GM11168 (cell line): Measurements from ENCODE around the gene FARP1.

Experiments
- in situ Hi-C: fragments of 300-500 bp; cut with MboI; formaldehyde crosslinking; loops from one replicate; pipeline ENCODE4 v1.12.0; 2022; ENCODE audit warnings: low sequenced_read_pairs; ENCODE audit not compliant: unreplicated experiment

Gene FARP1

DNA sequence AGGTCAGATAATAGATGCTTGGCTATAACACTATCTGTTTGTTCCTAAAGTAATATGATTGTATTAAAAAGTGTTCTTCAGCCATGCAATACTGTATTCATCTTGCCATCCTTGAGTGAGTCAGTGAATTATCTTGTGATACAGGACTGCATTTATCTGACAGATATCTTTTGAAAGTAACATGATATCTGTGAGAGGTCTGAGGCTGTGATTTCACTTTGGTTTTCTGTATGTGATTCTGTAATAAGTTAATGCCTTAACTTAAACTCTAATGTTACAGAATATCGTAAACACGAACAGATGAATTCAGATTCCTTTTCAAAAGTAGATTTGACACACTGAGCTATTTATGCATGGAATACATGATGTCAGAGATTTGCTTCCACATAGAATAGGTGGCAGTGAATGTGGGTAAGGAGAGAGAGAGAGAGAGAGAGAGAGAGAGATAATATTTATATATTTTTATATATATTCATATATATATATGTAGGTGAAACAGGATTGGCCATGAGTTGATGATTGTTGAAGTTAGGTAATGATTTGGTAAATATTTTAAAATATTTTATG is 132.1 kb downstream of the FARP1 start:
- in situ Hi-C loops, result no loop called here

DNA sequence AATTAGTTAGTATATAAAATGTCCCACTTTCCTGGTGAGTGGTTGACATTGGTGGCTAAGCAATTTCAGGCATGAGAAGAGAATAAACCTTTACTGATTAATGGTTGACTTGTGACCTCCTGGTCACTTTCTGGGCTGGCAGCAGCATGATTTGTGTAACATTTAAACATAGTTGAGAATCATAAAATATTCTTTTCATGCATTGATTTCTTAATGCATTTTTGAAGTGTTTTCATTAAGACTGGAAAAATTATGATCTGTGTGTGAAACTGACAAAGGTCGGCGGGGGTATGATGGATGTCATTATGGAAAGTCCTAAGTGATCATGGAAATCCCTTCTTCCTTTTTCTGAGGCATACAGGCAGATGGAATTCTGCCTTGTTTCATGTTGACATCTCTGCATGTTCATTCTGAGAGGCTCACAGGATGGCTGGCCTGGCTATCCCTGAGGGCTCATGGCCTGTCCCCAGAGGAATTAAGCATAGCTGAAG is 132.8 kb downstream of the FARP1 start:
- in situ Hi-C loops, result no loop called here

DNA sequence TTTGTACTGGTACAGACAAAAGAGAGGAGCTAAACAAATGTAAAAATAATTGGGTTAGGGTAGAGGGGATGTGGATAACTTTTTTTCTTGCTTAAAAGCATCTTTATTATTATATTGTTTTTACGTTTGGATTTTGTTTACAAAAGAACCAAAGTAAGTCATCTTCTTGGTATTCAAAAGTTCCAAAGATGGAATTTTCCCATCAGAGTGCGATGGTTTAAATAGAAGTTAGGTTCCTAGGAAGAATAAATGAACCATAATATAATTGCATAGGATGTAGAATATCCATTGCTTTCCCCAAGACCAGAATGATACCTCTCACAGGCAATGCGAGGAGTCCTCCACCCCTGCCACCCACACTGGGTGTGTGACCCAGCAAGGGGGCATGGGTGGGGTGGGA is 133.6 kb downstream of the FARP1 start:
- in situ Hi-C loops, result no loop called here

DNA sequence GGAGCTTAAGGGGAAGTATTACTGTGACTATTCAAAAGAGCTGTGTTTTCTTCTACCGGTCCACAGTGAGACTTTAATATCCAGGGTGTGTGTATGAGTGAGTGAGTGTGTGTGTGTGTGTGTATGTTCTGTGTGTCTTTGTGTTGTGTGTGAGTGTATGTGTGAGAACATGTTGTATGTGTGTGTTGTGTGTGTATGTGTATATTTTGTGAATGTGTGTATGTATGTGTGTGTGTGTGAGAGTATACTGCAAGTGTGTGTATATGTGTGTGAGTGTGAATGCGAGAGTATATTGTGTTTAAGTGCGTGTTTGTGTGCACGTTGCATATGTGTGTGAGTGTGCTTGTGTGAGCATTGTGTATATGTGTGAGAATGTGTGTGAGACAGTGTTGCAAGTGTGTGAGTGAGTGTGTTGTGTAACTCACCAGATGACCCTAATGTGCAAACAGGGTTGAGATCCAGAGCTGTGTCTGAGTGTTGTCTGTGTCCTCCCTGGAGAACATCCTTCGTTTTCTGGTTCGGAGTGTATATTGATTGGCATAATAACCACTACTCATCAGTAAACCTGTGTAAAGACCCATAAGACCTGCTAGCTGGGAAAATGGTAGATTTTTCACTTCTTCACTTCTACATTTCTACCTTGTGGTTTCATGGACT is 135.3 kb downstream of the FARP1 start:
- in situ Hi-C loops, result no loop called here

DNA sequence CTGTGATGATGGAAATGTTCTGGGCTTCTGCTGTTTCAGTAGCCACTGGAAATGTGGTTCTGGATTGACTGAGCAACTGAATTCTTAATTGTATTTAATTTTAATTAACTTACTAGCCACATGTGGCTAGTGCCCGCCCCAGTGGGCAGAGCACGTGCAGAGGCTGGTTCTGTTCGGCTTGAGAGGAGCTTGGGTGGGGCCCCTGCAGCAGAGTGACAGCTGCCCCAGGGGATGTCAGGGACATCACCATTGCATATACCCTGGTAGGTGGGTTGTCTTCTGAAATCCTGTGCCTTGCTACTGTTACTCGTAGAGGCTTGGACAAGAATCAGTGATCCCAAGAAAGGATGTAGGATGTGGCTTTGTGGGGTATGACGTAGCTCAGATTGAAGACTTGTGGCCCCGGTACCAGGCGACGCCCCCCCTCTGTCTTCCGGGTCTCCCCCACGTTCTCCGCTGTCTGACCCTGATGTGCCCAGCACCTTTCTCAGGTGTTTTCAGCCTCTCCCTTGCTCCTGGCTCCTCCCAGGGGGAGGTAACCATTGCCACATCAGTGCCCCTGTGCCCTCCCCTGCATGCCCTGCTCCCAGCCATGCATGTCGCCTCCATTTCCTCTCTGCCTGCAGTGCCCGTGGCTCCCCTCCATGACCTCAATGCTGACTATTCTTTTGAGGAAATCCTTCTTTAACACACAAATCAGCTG is 136.7 kb downstream of the FARP1 start:
- in situ Hi-C loops, result no loop called here

DNA sequence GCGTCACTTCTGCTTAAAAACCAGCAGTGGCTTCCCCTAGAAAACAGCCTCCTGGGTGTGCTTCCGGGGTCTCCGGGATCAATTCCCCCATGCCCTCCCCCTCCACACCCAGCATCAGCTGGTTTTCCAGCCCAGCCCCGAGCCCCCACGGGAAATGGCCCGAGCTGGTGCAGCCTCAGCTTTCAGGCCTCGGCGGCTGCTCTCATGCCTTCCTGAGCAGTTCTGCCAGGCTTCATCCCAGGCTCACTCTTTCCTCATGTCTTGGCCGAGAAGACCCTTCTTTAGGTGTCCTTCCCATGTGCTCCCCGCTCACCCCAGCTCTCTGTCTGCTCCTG is 137.2 kb downstream of the FARP1 start:
- in situ Hi-C loops, result no loop called here

DNA sequence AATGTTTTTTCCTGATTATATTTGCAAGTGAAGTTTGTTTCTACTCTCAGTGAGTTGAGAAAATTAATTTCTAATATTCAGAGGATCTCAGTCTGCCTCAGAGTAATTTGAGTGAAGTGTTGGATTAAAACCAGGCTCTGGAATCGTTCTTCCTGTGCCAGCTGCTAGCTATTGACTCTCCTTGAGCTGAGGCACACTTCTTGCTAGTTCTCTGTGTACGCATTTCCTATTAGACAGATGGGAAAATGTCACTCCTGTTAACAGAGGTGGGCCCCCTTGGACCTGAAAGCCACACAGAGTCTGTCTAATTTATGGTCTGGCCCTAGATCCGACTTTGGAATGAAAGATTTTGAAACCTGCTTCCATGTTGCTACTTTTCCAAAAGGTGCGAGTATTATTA is 141.8 kb downstream of the FARP1 start:
- in situ Hi-C loops, result no loop called here

DNA sequence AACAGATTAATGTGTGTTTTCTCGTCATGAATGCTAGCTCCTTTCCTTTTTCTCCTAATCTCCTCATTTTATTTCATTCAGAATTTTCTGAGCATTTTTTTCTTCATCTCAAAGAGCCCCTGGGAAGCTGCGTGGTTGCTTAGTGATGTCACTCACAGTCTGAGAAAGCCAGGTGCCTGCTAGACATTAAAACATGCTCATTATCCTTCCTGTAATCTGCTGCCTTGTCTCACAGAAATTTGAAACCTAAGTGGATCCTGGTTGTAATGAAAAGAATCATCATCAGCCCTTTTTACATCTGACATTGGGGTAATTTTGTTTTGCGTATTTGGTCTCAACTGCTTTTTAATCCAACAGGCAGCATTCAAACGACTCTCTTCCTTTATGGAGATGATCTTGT is 142.4 kb downstream of the FARP1 start:
- in situ Hi-C loops, result no loop called here

DNA sequence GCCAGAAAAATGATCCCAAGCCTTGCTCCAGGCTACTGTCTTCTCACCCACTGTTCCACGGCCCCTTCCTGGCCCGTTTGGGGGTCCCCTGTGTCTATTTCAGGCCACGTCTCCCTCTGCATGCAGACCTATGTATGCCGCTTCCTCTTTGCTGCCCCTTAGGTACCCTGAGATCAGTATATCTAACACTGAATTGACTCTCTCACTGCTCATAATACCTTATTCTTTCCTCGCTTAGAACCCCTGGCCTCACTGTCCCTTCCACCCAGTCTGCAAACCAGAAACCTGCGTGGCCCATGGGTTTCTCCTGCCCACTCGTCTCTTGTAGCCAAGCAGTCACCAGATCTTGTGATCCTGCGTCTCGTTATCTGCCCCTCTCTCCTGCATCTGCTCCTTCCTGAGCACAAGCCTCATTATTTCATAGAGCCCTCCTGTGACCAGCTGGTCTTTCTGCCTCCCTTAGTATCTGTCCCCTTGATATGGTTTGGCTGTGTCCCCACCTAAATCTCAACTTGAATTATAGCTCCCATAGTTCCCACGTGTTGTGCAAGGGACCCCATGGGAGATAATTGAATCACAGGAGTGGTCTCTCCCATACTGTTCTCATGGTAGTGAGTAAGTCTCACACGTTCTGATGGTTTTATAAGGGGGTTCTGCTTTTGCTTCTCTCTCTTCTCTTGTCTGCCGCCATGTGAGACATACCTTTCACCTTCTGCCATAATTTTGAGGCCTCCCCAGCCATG is 143.1 kb downstream of the FARP1 start:
- in situ Hi-C loops, result no loop called here

DNA sequence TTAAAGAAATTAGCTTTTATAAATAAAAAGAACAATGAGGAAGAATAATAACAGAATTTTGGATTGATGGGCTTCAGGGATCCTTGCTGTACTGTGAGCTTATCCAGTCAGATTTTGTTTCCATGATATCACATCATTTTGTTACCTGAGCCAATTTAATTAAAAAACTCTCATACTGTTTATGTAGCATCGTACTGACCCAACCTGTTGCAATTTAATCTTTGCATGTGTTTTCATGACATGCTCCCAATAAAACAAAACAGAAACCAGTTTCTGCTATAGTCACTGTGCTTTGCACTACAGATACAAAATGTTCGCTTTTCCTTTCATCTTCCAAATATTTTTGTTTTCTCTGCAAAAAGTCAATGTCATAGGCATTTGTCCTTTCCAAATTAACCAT is 143.9 kb downstream of the FARP1 start:
- in situ Hi-C loops, result no loop called here

DNA sequence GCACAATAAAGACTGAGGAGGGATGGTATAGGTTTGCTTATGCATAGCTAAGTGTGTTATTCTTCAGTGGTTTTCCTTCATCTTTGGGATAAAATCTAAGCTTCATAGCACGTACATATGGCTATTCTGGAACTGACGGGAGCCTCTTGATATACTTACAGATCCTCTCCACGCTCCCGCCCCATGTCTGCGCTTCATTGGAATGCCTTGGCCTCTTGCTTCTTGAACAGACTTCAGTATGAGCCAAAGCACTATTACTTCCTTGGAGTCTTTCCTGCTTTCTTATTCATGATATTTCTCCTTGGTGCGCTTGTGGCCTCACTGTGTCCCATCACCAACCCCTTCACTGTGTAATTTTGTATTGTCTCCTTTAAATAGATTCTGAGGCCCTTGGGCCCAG is 145.3 kb downstream of the FARP1 start:
- in situ Hi-C loops, result no loop called here

DNA sequence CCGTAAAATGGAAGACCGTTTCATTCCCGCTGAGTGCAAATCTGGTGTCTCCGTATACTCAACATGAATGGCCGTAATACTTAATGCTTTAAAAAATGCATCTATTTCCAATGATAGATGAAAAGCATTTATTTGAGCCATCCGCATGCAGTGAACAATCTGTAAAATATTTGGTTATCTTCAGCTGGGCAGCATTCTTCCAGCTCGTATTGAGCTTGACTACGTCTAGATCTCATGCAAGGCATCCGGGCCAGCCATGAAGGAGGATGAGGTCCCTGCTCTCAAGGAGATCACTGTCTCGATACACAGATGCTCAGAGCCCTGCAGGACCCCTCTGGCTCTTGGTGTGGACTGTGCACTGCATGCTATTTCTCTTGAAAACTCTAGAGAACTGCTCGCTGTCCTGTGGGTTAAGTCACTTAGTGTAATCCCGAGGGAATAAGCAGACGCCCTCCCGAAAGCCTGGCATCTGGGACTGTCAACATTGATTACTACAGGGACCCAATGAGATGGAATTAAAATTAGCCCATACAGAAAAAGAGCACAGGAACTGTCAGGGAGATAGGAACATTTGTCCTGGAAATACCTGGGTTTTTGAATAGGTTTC is 146.5 kb downstream of the FARP1 start:
- in situ Hi-C loops, result no loop called here

DNA sequence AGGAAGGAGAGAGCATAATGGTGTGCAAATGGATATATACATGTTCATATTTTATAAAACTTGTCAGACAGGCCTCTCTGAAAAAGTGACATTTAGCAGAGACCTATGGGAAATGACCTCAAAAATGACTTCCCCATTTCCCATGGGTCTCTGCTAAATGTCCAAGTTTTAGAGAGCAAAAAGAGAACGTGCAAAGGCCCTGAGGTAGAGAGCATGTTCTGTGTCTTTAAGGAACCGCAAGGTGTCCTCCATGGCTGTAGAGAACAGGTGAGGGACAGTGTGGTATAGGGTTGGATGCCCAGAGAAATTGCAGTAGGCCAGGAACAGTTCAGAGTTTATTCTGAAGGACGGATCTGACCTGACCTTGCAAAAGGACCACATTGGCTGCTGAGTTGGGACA is 147.4 kb downstream of the FARP1 start:
- in situ Hi-C loops, result no loop called here

DNA sequence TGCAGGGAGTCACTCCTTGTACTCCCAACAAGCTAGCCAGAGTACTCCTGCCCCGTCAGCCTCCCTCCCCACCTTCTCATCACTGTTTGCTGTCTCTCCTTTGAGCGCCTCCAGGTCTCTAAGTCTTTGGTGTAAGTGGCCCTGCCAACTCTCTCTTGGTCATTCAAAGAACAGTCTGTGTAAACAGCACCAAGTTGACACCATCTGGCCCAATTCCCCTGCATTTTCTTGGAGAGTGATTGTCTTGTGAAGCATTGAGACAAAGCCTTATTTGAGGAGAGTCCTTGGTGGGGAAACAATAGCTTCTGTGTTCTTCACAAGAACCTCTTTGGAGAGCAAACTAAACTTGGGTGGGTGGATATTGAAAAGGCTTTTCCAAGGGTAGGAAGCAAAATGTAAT is 148.8 kb downstream of the FARP1 start:
- in situ Hi-C loops, result no loop called here

DNA sequence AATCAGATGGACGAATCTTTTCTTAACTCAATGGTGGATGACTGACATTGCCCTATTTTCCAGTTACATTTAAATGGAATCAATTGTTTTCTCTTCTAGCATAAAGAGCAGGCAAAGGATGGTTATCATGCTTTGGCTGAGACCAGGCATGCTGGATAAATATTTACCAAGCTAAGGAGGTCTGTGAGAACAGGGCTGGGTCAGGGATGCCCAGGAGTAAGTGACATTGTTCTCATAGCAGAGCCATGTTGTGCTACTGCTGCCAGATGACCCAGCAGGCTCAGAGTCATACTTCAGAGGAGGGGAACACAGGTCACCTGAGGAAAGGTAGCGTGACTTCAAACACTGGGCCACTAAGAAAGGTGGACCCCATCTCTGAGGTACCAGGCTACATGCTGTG is 150.2 kb downstream of the FARP1 start:
- in situ Hi-C loops, result no loop called here

DNA sequence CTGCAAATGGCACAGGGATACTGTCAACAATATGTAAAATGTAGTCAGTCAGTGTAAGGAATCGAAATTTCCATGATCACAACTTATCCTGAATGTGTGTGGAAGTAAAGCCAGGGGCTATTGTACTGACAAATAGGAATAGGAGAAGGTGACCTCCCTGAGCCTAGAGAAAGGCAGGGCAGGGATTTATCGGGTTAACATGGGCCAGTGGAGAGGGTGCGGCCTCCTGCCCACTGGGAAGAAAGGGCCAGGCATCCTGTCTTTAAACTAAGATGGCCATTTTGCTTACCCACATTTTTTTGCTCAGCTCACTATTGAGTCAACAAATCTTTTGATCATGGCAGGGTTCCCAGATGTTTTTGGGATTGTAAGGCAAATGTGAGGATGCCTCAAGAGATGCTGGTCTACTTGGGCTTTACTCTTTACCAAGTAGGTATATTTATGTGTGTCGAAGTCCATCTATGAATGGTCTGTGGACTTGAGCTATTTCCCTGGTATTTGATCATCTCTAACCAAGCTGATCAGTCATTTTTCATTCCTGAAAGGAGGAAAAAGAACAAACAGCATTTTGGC is 150.8 kb downstream of the FARP1 start:
- in situ Hi-C loops, result no loop called here

DNA sequence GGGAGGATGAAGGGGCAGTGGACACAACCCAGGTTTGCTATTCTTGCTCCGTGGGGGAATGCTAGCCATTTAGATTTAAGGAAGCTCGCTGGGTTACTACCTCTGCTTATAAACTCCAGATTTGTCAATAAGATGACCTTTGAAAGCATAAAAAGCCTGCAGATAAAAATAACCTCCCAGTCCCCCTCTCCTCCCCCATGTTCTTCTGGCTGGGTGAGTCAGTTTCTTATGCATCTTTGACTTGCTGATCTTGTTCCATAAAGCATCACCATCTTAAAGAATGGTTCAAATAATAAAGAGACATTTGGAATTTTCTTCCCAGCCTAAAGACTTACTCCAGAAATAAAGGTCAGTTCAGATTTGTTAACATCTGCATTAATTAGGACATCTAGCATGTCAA is 152.5 kb downstream of the FARP1 start:
- in situ Hi-C loops, result no loop called here

DNA sequence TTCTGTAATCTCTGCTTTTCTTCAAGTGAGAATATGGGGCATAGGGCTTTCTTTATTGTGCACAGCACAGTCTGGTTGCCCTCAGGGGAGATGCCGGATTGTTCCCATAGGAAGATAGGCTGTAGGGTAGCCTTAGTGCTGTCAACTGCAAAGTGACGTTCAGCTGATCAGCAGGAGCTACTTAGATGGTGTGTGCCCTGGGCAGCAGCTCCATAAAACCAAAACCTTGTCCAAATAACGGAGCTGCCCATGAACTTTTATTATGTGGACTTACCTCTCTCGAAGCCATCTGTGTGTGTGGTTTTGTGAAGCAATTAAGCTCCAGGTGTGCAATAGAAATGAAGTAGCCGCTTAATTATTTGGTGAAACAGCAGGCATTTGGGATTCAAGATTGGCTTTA is 154.2 kb downstream of the FARP1 start:
- in situ Hi-C loops, result no loop called here

DNA sequence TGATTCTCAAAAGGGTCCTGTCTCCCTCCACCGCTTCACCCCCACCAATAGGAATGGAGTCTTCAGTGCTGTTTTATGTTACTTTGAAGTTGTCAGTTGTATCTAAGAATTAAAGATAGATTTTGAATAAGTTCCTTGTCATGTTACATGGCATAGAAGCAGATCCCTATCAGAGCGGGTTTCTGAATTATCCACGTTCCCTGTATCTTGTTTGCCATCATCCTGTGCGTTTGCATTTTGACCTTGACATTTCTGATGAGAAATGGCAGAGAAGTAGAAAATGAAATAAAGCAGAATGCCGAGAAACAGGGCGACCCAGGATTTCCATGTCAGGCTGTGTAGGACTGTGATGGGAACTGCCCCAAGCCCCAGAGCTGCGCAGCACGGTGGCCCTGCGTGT is 154.9 kb downstream of the FARP1 start:
- in situ Hi-C loops, result no loop called here

DNA sequence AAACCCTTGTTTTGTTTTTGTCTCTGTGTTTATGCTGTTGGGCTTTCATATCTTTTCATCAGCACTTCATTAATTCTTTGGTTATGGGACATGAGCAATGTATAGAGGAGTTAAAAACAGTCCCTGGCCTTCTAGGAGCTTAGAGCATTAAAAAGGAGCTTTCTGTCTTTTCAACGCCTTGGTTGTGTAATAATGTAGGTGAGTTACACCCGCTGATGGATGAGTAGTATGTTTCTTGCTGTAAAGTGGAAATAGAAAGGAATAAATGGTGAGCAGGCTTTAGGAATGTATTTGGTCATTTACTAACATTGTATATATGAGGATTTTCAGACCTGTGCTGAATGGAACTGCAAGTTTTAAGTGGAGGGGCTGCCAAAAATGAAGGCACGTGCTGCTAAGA is 155.7 kb downstream of the FARP1 start:
- in situ Hi-C loops, result no loop called here
